GM12874 (cell line): ENCODE measurements around the gene MIGA1.

Experiments
- TF ChIP-seq, protein P1 (sequence below): IDR thresholded peaks from 2 replicates; pipeline ENCODE4 v1.5.1; 2011; ENCODE audit warnings: low read depth, mild to moderate bottlenecking, control low read depth, low read length, moderate library complexity; ENCODE audit not compliant: insufficient read depth

The MIGA1 gene

DNA sequence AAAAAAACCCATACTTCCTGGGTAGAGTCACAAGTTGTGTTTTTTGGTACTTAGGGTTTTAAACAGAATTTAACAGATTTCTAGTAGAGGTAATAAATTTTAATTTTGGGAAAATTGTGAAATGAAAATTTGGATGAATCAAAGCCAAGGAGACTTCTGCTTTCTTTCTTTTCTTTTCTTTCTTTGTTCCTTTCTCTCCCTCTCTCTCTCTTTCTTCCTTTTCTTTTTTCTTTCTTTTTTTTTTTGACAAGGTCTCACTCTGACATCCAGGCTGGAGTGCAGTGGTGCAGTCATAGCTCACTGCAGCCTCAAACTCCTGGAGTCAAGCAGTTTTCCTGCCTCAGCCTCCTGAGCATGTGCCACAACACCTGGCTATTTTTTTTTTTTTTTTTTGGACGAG is 62.1 kb downstream of the MIGA1 start:
- TF ChIP-seq, protein P1, sequence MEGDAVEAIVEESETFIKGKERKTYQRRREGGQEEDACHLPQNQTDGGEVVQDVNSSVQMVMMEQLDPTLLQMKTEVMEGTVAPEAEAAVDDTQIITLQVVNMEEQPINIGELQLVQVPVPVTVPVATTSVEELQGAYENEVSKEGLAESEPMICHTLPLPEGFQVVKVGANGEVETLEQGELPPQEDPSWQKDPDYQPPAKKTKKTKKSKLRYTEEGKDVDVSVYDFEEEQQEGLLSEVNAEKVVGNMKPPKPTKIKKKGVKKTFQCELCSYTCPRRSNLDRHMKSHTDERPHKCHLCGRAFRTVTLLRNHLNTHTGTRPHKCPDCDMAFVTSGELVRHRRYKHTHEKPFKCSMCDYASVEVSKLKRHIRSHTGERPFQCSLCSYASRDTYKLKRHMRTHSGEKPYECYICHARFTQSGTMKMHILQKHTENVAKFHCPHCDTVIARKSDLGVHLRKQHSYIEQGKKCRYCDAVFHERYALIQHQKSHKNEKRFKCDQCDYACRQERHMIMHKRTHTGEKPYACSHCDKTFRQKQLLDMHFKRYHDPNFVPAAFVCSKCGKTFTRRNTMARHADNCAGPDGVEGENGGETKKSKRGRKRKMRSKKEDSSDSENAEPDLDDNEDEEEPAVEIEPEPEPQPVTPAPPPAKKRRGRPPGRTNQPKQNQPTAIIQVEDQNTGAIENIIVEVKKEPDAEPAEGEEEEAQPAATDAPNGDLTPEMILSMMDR: no peak

DNA sequence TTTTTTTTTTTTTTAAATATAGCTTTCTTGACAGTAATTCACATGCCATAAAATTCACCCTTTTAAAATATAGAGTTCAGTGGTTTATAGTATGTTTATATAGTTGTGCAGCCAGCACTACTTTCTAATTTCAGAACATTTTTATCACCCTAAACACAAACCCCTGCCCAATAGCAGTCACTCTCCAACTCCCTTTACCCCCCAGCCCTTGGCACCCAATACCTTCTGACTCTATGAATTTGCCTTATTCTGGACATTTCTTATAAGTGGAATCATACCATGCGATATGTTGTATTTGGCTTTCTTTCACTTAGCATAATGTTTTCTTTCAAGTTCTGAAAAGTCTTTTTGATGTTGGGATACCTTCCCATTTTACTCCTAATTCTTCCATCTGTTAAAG is 66.5 kb downstream of the MIGA1 start:
- TF ChIP-seq, protein P1: no peak

DNA sequence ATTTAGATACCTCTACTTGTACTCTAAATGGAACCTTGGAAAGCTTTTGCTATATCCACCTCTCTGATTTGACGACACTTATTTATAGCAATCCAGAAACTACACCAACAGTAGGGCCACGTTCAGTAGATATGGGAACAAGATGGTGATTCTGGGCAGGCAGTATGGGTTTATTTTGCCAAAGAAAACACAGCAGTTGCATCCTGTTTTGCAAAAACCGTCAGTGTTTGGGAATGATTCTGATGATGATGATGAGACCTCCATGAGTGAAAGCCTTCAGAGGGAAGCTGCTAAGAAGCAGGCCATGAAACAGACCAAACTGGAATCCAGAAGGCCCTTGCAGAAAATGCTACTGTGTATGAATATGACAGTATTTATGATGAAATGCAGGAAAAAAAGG is 67.5 kb downstream of the MIGA1 start:
- TF ChIP-seq, protein P1: no peak

DNA sequence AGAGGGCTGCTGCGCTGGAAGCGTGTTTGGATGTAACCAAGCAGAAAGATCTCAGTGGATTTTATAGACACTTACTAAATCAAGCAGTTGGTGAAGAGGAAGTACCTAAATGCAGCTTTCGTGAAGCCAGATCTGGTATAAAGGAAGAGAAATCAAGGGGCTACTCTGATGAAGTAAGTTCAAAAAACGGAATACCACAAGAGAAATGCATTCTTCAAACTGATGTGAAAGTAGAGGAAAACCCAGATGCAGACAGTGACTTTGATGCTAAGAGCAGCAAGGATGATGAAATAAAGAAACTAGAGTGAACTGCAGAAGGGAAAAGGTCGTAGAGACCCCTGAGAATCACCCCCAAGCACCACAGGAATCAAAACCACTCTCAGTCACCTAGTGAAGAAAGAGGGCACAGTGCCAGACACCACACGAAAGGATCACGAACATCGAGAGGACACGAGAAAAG is 68.2 kb downstream of the MIGA1 start:
- TF ChIP-seq, protein P1: no peak

DNA sequence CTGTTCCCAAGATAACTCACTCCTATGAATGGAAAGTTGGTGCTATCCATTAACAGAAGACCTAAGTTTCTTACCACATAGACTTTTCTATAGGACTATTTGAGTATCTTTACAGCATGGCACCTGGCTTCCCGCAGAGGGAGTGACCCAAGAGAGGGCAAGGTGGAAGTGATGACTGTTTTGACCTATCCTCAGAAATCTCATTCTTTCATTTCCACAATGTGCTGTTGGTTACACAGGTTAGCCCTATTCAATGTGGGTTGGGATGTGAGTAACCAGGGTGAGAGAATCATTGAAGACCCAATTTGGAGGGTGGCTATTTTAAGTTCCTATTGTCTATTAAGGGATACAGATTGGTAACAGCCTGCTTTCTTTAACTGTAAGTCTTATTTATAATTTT is 70.6 kb downstream of the MIGA1 start:
- TF ChIP-seq, protein P1: no peak

DNA sequence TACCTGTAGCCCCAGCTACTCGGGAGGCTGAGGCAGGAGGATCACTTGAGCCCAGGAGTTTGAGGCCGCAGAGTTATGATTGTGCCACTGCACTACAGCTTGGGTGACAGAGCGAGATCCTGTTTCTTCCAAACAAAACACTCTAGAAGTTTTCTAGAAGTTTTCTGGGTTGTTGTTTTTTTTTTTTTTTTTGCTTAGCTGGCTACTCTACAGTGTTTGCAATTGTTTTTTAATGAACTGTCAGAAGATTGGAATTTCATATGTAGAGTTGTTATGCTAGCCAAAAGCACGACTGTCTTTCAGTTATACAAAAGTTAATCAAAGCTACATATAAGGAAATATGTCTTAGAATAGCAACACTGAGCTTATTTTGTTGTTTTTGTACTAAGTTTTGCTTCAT is 78.1 kb downstream of the MIGA1 start:
- TF ChIP-seq, protein P1: no peak

DNA sequence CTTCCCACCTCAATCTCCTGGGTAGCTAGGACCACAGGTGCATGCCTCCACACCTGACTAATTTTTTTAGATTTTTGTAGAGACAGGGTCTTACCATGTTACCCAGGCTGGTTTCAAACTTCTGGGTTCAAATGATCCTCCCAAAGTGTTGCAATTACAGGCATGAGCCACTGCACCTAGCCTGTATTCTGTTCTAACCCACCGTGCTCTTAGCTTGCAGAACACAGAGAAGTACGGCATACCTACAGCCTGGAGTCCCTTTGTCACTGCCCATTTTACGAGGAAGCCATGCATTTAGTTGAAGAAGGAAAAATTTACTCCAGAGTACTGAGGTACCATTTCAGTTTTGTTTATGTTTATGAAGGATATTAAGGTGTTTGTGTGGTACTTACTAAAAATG is 79.3 kb downstream of the MIGA1 start:
- TF ChIP-seq, protein P1: no peak

DNA sequence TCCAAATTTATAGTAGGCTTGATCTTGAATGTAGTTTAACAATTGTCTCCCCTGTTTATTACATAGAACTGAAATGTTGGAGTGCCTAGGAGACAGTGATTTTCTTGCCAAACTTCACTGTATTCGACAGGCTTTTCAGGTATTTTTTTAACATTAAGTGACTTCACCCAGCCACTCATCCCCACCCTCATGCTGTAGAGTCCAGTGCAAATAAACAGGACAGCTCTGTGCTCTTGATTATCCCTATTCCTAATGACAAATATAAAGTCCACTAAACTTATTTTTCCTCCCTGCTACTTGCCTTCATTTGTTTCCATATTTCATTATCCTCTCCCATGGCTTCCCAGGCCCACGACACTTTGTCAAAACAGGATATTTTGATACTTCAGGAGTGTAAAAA is 79.8 kb downstream of the MIGA1 start:
- TF ChIP-seq, protein P1: no peak
